DND-41 (cell line): ENCODE data around the gene PRDX2.
"Not testable (repeated sequence)": the region's sequence is repeated elsewhere in the genome, so short reads cannot be mapped to it uniquely, and the experiment has no call there.

Experiments
- ATAC-seq: fragments of 200-7000 bp; cut with Tn5 transposase; 3 replicates; pipeline ENCODE4 v1.9.1; 2021; ENCODE audit warnings: low read depth; ENCODE audit not compliant: insufficient read depth
- DNase-seq: peaks from one replicate; pipeline ENCODE4 v3.0.0-alpha.2; 2020
- H2AFZ ChIP-seq: 2 replicates; pipeline ENCODE4 v1.6.0; 2012; ENCODE audit warnings: low read depth, low read length
- H3K27ac ChIP-seq: 2 replicates; pipeline ENCODE4 v1.5.1; 2012; ENCODE audit warnings: low read length, inconsistent platforms
- H3K27me3 ChIP-seq: fragments of 200-600 bp; sonication (generic); 2 replicates; pipeline ENCODE4 v1.6.0; 2012; ENCODE audit warnings: low read length, mild to moderate bottlenecking, inconsistent platforms; ENCODE audit not compliant: insufficient read depth, poor library complexity
- H3K36me3 ChIP-seq: 2 replicates; pipeline ENCODE4 v1.5.1; 2012; ENCODE audit warnings: low read length, inconsistent platforms; ENCODE audit not compliant: insufficient read depth
- H3K4me1 ChIP-seq: 2 replicates; pipeline ENCODE4 v1.5.1; 2012; ENCODE audit warnings: mild to moderate bottlenecking, low read length; ENCODE audit not compliant: insufficient read depth
- H3K4me2 ChIP-seq: 2 replicates; pipeline ENCODE4 v1.6.0; 2012; ENCODE audit warnings: mild to moderate bottlenecking, moderate library complexity, low read length, inconsistent platforms; ENCODE audit not compliant: insufficient read depth
- H3K4me3 ChIP-seq, 2 experiments: fragments of 200-600 bp in 1 of 2; shearing (Covaris generic) in 1 of 2; 2 replicates each; pipeline ENCODE4 v1.5.1; 2012 to 2016; ENCODE audit warnings: inconsistent platforms in 2 of 2, low read length in 2 of 2, mild to moderate bottlenecking in 2 of 2, low read depth in 1 of 2, moderate library complexity in 1 of 2
- H3K79me2 ChIP-seq: 2 replicates; pipeline ENCODE4 v1.6.0; 2012; ENCODE audit warnings: low read length, inconsistent platforms; ENCODE audit not compliant: insufficient read depth
- H3K9ac ChIP-seq: 2 replicates; pipeline ENCODE4 v1.6.0; 2012; ENCODE audit warnings: low read depth, mild to moderate bottlenecking, inconsistent platforms, low read length, moderate library complexity
- H3K9me3 ChIP-seq: 2 replicates; pipeline ENCODE4 v1.5.1; 2012; ENCODE audit warnings: low read length, moderate library complexity, mild to moderate bottlenecking, inconsistent platforms; ENCODE audit not compliant: insufficient read depth, severe bottlenecking
- H4K20me1 ChIP-seq: 2 replicates; pipeline ENCODE4 v1.6.0; 2012; ENCODE audit warnings: low read length; ENCODE audit not compliant: insufficient read depth
- EZH2 ChIP-seq: IDR thresholded peaks from 3 replicates; pipeline ENCODE4 v1.6.1; 2012; ENCODE audit warnings: borderline replicate concordance, low read depth, mild to moderate bottlenecking, moderate library complexity, low read length, inconsistent platforms; ENCODE audit not compliant: severe bottlenecking
- TF ChIP-seq, protein P1 (sequence below): IDR thresholded peaks from 2 replicates; pipeline ENCODE4 v1.5.1; 2012; ENCODE audit warnings: borderline replicate concordance, low read length, moderate library complexity, mild to moderate bottlenecking; ENCODE audit not compliant: poor library complexity, severe bottlenecking; ENCODE audit errors: extremely low read depth

The PRDX2 gene

DNA sequence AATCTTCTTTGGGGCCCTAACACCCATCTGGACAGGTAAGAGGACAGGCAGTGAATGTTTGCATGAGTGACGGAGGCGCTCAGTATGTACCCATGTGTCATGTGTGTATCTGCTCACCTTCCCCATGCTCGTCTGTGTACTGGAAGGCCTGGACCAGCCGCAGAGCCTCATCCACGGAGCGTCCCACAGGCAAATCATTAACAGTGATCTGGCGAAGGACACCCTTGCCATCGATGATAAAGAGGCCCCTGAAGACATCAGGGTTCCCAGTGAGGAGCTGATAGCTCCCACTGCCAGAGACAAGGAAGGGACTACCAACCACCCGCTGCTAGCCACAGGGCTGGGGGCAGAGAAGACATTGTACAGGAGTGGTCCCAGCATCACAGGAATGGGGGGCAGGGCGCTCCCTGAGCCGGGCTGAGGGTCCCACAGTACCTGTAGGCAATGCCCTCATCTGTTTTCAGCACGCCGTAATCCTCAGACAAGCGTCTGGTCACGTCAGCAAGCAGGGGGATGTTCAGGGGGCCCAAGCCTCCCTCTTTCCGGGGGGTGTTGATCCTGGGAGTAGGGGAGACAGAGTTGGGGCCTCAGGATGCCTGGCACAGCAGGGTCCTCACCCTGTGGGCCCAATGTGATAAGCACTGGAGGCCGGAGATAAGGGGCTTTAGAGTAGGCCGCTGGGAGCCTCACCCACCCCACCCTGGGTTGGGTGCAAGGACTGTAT lies 1.7 kb downstream of the PRDX2 start:
- H3K9me3 ChIP-seq, result no peaks in the 10 kb centered on the region
- H3K27ac ChIP-seq, result no peak overlapping the region
- no peaks in the 10 kb centered on the region for H3K79me2 ChIP-seq
- TF ChIP-seq EZH2, result no peak
- TF ChIP-seq, protein P1, sequence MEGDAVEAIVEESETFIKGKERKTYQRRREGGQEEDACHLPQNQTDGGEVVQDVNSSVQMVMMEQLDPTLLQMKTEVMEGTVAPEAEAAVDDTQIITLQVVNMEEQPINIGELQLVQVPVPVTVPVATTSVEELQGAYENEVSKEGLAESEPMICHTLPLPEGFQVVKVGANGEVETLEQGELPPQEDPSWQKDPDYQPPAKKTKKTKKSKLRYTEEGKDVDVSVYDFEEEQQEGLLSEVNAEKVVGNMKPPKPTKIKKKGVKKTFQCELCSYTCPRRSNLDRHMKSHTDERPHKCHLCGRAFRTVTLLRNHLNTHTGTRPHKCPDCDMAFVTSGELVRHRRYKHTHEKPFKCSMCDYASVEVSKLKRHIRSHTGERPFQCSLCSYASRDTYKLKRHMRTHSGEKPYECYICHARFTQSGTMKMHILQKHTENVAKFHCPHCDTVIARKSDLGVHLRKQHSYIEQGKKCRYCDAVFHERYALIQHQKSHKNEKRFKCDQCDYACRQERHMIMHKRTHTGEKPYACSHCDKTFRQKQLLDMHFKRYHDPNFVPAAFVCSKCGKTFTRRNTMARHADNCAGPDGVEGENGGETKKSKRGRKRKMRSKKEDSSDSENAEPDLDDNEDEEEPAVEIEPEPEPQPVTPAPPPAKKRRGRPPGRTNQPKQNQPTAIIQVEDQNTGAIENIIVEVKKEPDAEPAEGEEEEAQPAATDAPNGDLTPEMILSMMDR, result no peak
- peaks cover 13% of the 10 kb centered on the region for H3K4me1 ChIP-seq
- no peak for DNase-seq
- H3K9ac ChIP-seq, result no peak overlapping the region
- no peak for ATAC-seq
- no peak overlapping the region for H3K4me2 ChIP-seq
- H3K36me3 ChIP-seq, result no peaks in the 10 kb centered on the region
- no peak overlapping the region for H3K4me3 ChIP-seq
- no peaks in the 10 kb centered on the region for H3K27me3 ChIP-seq
- H2AFZ ChIP-seq, result no peak overlapping the region
- no peaks in the 10 kb centered on the region for H4K20me1 ChIP-seq

DNA sequence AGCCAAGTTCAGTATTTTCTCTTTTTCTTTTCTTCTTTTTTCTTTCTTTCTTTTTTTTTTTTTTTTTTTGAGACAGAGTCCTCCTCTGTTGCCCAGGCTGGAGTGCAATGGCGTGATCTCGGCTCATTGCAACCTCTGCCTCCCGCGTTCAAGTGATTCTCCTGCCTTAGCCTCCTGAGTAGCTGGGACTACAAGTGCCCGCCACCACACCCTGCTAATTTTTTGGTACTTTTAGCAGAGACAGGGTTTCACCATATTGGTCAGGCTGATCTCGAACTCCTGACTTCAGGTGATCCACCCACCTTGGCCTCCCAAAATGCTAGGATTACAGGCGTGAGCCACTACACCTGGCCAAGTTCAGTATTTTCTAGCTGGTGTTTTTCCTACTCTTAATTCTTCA lies 4.0 kb downstream of the PRDX2 start:
- not testable (repeated sequence) for H3K9ac ChIP-seq, H3K36me3 ChIP-seq, ATAC-seq, H3K27ac ChIP-seq, H3K4me3 ChIP-seq, H4K20me1 ChIP-seq, DNase-seq, H3K27me3 ChIP-seq, H3K9me3 ChIP-seq, H2AFZ ChIP-seq, H3K4me2 ChIP-seq
- Histone ChIP-seq H3K79me2 (peaks cover 11% of the 10 kb centered on the region), H3K4me1 (peaks cover 26% of the 10 kb centered on the region)

DNA sequence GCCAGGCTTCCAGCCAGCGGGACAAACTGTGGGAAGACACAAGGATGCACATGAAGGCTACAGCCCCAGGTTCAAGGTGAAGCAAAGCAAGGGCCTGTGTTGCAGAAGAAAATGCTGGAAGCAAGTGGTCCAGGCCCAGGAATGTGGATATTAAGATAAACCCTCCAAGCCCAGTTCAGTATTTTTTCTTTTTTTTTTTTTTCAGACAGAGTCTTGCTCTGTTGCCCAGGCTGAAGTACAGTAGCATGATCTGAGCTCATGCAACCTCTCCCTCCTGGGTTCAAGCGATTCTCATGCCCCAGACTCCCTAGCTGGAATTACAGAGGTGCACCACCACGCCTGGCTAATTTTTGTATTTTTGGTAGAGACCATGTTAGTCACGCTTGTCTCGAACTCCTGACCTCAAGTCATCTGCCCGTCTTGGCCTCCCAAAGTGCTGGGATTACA lies 4.4 kb downstream of the PRDX2 start:
- Histone ChIP-seq H3K27me3 (no peaks in the 10 kb centered on the region), H2AFZ (no peak overlapping the region), H3K4me1 (peaks cover 27% of the 10 kb centered on the region), H4K20me1 (no peaks in the 10 kb centered on the region), H3K9me3 (no peaks in the 10 kb centered on the region), H3K4me3 (no peak overlapping the region), H3K4me2 (no peak overlapping the region), H3K27ac (0 out of 2 replicates have a peak overlapping the region, but pooled peaks have one; percentile 3), H3K9ac (peak overlapping the region; percentile 15; the same call in 1 of the 2 replicates), H3K79me2 (peaks cover 15% of the 10 kb centered on the region), H3K36me3 (no peaks in the 10 kb centered on the region; the same call in 1 of the 2 replicates)
- ATAC-seq, result no peak
- DNase-seq, result no peak
- no peak for TF ChIP-seq EZH2

DNA sequence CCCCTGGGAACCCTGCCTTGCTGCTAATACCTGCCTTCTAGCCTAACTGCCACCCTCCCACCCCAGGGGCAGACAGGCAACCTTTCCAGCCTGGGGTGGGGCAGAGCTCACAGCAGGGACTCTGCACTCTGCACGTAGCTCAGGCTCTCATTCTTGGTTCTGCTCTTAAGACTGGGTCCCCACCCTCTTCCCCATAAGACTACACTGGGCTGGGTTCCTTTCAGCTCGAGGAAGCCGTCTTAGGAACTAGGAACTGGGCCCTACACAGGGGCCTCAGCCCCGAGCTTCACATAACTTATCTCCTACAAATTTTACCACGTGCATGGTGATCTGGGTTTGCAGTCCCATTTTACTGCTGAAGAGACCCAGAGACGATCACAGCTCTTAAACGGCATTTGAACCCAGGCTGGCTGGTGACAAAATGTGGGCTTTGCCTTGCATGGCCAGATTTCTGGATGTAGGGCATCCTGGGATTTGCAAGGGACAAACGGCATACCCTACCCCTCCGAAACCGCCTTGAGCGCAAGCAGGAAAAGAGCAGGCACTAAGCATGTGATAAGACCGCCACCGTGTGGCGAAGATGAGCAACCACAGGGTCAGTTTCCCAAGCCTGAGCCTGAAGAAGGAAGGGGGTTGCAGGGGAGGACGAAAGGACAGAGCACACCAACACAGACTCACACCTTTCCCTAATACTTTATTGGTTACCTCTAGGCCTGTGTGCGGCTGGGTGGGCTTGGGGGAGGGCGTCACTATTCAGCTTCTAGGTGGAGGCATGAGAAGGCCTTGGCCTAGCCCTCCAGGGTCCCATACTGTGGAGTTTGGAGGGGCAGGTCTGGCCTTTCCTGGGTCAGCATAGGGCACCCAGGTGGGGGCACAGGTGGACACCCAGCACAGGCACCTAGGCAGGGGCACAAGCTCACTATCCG lies 5.2 kb downstream of the PRDX2 start:
- Histone ChIP-seq H3K4me2 (peak overlapping the region; percentile 56), H3K4me3 (0 out of 4 replicates have a peak overlapping the region, but pooled peaks of 1 of the 2 experiments have one; percentile 30), H3K36me3 (no peaks in the 10 kb centered on the region; the same call in 1 of the 2 replicates), H4K20me1 (no peaks in the 10 kb centered on the region; the same call in 1 of the 2 replicates), H2AFZ (peak overlapping the region; percentile 51), H3K9ac (peak overlapping the region; percentile 33), H3K27me3 (no peaks in the 10 kb centered on the region), H3K9me3 (no peaks in the 10 kb centered on the region), H3K79me2 (peaks cover 23% of the 10 kb centered on the region), H3K27ac (peak overlapping the region; percentile 19; the same call in 1 of the 2 replicates), H3K4me1 (peaks cover 33% of the 10 kb centered on the region)
- DNase-seq, result peak; percentile 82
- TF ChIP-seq, protein P1, result peak; percentile 99
- TF ChIP-seq EZH2, result no peak
- peak; percentile 43 for ATAC-seq
